ENCODE results near the gene ZYX. TPM values are rescaled to one million over a fixed set of nuclear protein-coding genes. Genes with fewer than 3 reads are reported as not detected.

Gene ZYX
- total RNA-seq, 1 donor from 2014 or later = 69.8 TPM

- intact Hi-C loops (cut with DNase I) = no loop called here
- DNase-seq (no peak), ATAC-seq (ENCODE audit: poor library complexity) (peak; percentile 24)
Measured at GRCh38 chr7:143361552-143362130, 19.5 kb upstream of the ZYX start.

- intact Hi-C loops (cut with DNase I) = no loop called here
- ATAC-seq (ENCODE audit: poor library complexity) (peak; percentile 48), DNase-seq (no peak)
Measured at GRCh38 chr7:143362131-143363015, 18.8 kb upstream of the ZYX start, which contains the start of gene FAM131B. Gene FAM131B (minus strand): TSS chr7:143362713. CDS start chr7:143362603, 110 bp downstream.

GRCh38 chr7:143363016-143363937 is 17.9 kb upstream of the ZYX start:
- DNase-seq (no peak), ATAC-seq (ENCODE audit: poor library complexity) (no peak)
- intact Hi-C loops (cut with DNase I) = no loop called here

- DNase-seq (no peak), ATAC-seq (ENCODE audit: poor library complexity) (no peak)
- intact Hi-C loops (cut with DNase I) = no loop called here
Measured at GRCh38 chr7:143367972-143368371, 13.2 kb upstream of the ZYX start.

GRCh38 chr7:143368387-143368786 is 12.8 kb upstream of the ZYX start:
- ATAC-seq (ENCODE audit: poor library complexity) (no peak), DNase-seq (no peak)
- intact Hi-C loops (cut with DNase I) = no loop called here

DNA sequence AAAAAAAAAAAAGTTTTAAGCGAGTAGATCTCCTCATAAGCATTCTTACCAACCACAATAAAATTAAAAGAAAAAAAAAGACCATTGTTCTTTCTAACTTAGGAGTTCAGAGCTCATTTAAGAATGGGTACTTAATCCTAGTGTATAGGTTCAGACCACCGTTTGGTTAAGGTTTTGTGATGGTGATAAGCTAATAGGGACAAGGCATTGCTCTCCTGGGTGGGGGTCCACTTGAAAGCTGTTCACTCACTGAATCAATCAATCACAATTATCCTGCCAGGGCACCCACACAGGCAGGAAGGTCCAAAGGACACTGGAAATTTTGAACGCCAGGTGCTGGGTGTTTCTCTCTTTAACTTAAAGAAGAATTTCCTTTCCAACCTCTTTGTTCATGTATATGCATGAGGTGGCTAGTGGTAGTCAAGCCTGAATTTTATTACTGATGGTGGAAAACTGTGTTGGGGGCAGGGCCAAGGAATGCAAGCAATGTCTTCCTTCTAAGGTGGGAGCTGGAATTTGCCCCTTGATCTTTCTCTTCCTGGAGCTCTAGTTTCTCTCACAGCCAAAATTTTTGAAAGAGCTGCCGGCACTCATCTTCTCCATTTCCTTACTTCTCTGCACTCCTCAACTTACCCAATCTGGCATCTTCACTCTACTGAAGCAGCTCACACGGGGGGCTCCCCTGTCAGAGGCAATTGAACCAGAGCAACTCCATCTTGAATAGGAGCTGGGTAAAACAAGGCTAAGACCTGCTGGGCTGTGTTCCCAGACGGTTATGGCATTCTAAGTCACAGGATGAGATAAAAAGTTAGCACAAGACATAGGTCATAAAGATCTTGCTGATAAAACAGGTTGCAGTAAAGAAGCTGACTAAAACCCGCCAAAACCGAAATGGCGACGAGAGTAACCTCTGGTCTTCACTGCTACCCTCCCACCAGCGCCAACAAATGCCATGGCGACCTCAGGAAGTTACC is 11.2 kb upstream of the ZYX start:
- intact Hi-C loops (cut with DNase I) = no loop called here
- ATAC-seq (ENCODE audit: poor library complexity) = no peak
- DNase-seq = no peak

GRCh38 chr7:143372070-143372469 is 9.1 kb upstream of the ZYX start:
- DNase-seq (peak; percentile 77), ATAC-seq (ENCODE audit: poor library complexity) (peak; percentile 69)
- intact Hi-C loops (cut with DNase I) = no loop called here

GRCh38 chr7:143373255-143373794 is 7.8 kb upstream of the ZYX start:
- intact Hi-C loops (cut with DNase I) = no loop called here
- ATAC-seq (ENCODE audit: poor library complexity) (no peak), DNase-seq (no peak)

- ATAC-seq (ENCODE audit: poor library complexity) = no peak
- intact Hi-C loops (cut with DNase I) = no loop called here
- no peak for DNase-seq
Measured at GRCh38 chr7:143374561-143374960, 6.6 kb upstream of the ZYX start.

DNA sequence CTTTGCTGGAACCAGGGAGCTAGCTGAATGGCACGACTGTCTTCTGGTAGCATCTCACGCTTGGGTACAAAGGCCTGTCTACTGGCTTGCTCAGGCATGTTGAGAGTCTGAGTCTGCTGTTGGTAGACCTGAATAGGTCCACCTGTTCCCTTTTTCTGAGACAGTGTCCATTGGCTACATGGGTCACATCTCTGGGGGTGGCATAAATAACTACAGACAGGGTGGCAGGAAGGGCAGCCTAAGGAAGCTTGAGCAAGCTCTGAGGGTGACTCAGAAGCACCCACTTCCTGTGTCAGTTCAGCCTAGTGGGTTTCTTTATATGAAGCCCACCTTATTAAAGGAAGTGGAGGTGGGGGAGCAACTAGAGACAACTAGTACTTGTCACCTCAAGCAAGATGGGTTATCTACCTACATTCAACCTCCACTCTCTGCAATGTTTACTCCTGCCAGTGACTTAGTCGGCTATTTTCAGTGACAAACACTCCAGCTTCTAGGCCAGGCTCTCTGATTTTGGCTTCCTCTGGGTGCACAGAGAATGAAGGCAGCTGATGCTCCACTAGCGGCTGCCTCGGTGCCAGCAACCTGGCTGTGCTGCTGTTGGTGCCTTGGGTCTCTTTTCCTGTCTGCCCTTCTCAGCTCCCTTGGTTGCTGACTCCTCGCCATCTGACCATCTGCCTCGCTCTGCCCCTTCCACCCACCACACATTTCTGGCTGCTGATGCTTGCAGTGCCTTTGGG is 5.7 kb upstream of the ZYX start:
- DNase-seq = no peak
- ATAC-seq (ENCODE audit: poor library complexity) = no peak
- intact Hi-C loops (cut with DNase I) = no loop called here

GRCh38 chr7:143376396-143376795 is 4.7 kb upstream of the ZYX start:
- no peak for ATAC-seq (ENCODE audit: poor library complexity)
- intact Hi-C loops (cut with DNase I) = no loop called here
- no peak for DNase-seq

DNA sequence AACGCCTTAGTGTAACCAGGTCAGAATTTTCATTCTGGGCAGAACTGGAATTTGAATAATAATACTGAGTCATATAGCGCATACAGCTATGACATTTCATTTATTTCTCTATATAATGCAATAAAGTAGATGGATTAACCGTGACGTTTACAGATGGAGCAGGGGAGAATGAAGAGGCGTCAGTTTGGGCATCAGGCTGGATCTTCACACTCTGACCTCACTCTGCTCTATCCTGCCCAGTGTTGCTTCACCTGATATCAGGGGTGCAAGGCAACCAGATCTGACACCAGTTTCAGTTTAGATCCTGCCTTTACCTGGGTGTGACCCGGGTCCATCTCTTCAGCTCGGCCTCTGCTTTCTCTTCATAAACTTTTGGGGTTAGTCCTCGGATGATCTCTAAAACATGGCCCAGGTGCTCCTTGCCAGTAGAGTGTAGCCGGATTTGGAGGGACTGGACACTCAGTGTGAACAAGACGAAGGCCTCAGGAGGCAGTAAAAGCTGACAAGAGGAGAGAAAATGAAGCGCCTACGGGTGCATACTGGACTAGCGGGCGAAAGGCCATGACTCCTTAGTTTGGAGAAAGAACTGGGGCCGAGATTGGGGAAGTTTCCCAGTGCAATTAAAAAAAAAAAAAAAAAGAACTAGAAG is 1.4 kb upstream of the ZYX start:
- intact Hi-C loops (cut with DNase I) = loop anchor here (10.0 kb wide), 1 partner anchor 95 kb away; the partner anchor contains the start of genes CASP2 and TMEM139
- ATAC-seq (ENCODE audit: poor library complexity) = peak; percentile 1
- DNase-seq = no peak

DNA sequence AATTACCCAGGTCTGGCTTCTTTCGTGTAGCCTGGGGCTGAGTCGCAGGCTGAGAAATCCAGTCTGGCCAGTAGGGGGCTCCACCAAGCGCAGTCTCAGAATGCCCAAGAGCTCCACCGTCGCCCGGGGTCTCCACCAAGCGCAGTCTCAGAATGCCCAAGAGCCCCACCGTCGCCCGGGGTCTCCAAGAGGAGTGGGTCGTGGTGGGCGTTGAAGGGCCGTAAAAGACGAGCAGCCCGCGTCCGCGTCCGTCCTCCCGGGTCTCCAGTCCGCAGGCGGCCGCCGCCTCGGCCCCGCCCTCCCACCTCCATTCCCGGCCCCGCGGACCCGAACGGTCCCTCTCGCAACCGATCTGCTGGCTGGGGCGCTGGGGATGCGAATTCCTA is 892 bp upstream of the ZYX start:
- peak; percentile 84 for ATAC-seq (ENCODE audit: poor library complexity)
- DNase-seq = peak; percentile 94
- intact Hi-C loops (cut with DNase I) = loop anchor here (10.0 kb wide), 1 partner anchor 95 kb away; the partner anchor contains the start of genes CASP2 and TMEM139

- intact Hi-C loops (cut with DNase I) = loop anchor here (10.0 kb wide), 1 partner anchor 97 kb away; the partner anchor contains the start of genes CASP2 and TMEM139
- DNase-seq = peak; percentile 88
- ATAC-seq (ENCODE audit: poor library complexity) = peak; percentile 1
Measured at GRCh38 chr7:143381427-143382125, 431 bp downstream of the ZYX start.

- DNase-seq (no peak), ATAC-seq (ENCODE audit: poor library complexity) (no peak)
- intact Hi-C loops (cut with DNase I) = loop anchor here (10.0 kb wide), 1 partner anchor 97 kb away; the partner anchor contains the start of genes CASP2 and TMEM139
Measured at GRCh38 chr7:143382126-143382790, 1.1 kb downstream of the ZYX start.
